ENCODE measurements around the gene SLC10A7.

- no peak for TF ChIP-seq CTCF (IDR thresholded peaks at IDR 0.05)
- TF ChIP-seq POLR2A (IDR thresholded peaks at IDR 0.05), result no peak
Measured at GRCh38 chr4:146214238-146214637, 307.5 kb downstream of the SLC10A7 start, which contains the start of gene REELD1.

All from uterus (tissue), 2 donors.